ENCODE results near the gene ERG.

DNA sequence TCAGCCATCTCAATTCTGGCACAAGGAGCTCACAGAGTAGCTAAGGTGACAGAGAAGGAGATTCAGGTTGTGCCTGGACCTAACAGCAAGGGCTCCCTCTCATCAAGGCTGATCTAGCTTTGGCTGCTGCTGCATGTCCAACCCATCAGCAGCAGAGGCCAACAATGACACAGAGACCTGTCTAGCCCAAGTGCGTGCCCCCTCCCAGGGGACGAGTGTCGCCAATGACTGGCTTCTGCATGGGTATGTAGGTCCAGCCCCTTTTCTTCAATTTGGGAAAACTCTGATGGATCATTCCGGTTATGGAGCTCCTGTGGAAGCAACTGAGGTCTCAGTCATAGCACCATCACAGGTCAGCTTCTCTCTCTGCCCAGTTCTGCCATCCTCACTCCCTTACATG lies 158.1 kb downstream of the ERG start:
- TF ChIP-seq, protein P1, sequence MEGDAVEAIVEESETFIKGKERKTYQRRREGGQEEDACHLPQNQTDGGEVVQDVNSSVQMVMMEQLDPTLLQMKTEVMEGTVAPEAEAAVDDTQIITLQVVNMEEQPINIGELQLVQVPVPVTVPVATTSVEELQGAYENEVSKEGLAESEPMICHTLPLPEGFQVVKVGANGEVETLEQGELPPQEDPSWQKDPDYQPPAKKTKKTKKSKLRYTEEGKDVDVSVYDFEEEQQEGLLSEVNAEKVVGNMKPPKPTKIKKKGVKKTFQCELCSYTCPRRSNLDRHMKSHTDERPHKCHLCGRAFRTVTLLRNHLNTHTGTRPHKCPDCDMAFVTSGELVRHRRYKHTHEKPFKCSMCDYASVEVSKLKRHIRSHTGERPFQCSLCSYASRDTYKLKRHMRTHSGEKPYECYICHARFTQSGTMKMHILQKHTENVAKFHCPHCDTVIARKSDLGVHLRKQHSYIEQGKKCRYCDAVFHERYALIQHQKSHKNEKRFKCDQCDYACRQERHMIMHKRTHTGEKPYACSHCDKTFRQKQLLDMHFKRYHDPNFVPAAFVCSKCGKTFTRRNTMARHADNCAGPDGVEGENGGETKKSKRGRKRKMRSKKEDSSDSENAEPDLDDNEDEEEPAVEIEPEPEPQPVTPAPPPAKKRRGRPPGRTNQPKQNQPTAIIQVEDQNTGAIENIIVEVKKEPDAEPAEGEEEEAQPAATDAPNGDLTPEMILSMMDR (conservative IDR thresholded peaks at IDR 0.05; ENCODE audit: low read length) = no peak
- no peak for TF ChIP-seq EZH2phosphoT487 (IDR thresholded peaks at IDR 0.05; ENCODE audit: borderline replicate concordance)
